K562 (cell line): ENCODE measurements around the gene GFOD1. TPM values are rescaled to one million over a fixed set of nuclear protein-coding genes. Genes with fewer than 3 reads are reported as not detected.

Experiments used
- ATAC-seq: fragments of 200-7000 bp; cut with Tn5 transposase; 3 replicates; pipeline ENCODE4 v1.9.1; 2020; ENCODE audit warnings: moderate library complexity
- BruUV-seq: library from RNA; stranded (reverse); fragments of 400-500 nt; replicated peaks from 2 replicates; lab custom pipeline; 2021; lab: Mats Ljungman, UMichigan
- CTCF ChIA-PET: fragments of 300-600 bp; formaldehyde crosslinking; extraction: SDS; loops from one replicate; lab custom pipeline; 2021; ENCODE audit warnings: low intra/inter-chr PET ratio; lab: Yijun Ruan, JAX
- POLR2A ChIA-PET: fragments of 300-600, 350-650 bp; sonication (Branson Sonifier 250); formaldehyde crosslinking; extraction: SDS; loops from one replicate; lab custom pipeline; 2021; ENCODE audit warnings: antibody characterized with exemption, inconsistent platforms; lab: Yijun Ruan, JAX
- DNase-seq, 4 experiments: peaks; one replicate each; pipeline versions ENCODE4 v3.0.0 to v3.0.0-alpha.2; 2011 to 2018; ENCODE audit warnings: low spot score in 3 of 4, mixed read lengths in 3 of 4; ENCODE audit errors: extremely low read depth in 1 of 4
- FAIRE-seq: peaks from 2 replicates; lab custom pipeline; 2011; peaks lifted over from hg19 to GRCh38; lab: Jason Lieb, UNC
- H2AFZ ChIP-seq: 2 replicates; pipeline ENCODE4 v1.6.0; 2011; ENCODE audit warnings: low read depth, low read length, control low read depth, inconsistent platforms
- H3K27ac ChIP-seq: fragments of 200-600 bp; 3 replicates; pipeline ENCODE4 v1.8.0; 2011; ENCODE audit warnings: low read depth, mild to moderate bottlenecking, control low read depth, inconsistent platforms, low read length, moderate library complexity, mixed read lengths; ENCODE audit errors: extremely low read depth
- H3K27me3 ChIP-seq, 2 experiments: fragments of 300-600 bp in 1 of 2; 2 replicates in 1 of 2; 3 replicates in 1 of 2; pipeline versions ENCODE4 v1.6.0 to v1.8.0; 2011; ENCODE audit warnings: inconsistent platforms in 2 of 2, low read length in 2 of 2, mild to moderate bottlenecking in 1 of 2, mixed read lengths in 1 of 2, moderate library complexity in 1 of 2; ENCODE audit not compliant: control insufficient read depth in 2 of 2, insufficient read depth in 2 of 2
- H3K36me3 ChIP-seq: fragments of 300-600 bp; 3 replicates; pipeline ENCODE4 v1.8.0; 2011; ENCODE audit warnings: mild to moderate bottlenecking, low read length, inconsistent platforms; ENCODE audit not compliant: control insufficient read depth, insufficient read depth
- H3K4me1 ChIP-seq, 2 experiments: fragments of 200-600 bp in 1 of 2; replicated peaks in 1 of 2; 2 replicates in 1 of 2; 3 replicates in 1 of 2; pipeline versions ENCODE4 v1.5.1 to v1.8.0; 2011; ENCODE audit warnings: inconsistent platforms in 2 of 2, low read length in 2 of 2, mild to moderate bottlenecking in 1 of 2, mixed read lengths in 1 of 2, moderate library complexity in 1 of 2; ENCODE audit not compliant: control insufficient read depth in 2 of 2, insufficient read depth in 2 of 2
- H3K4me2 ChIP-seq: 2 replicates; pipeline ENCODE4 v1.6.1; 2011; ENCODE audit warnings: low read length, control low read depth, inconsistent platforms, mixed read lengths; ENCODE audit not compliant: insufficient read depth
- H3K4me3 ChIP-seq: fragments of 200-600 bp; sonication (generic), shearing (Covaris generic); 2 replicates; pipeline ENCODE4 v1.5.1; 2016; ENCODE audit warnings: control low read depth, inconsistent platforms
- H3K79me2 ChIP-seq: fragments of 200-600 bp; 3 replicates; pipeline ENCODE4 v1.8.0; 2011; ENCODE audit warnings: low read length, inconsistent platforms; ENCODE audit not compliant: control insufficient read depth, insufficient read depth
- H3K9ac ChIP-seq, 2 experiments: 2 replicates each; pipeline versions ENCODE4 v1.6.0 to v1.6.1; 2011; ENCODE audit warnings: low read depth in 2 of 2, low read length in 2 of 2, control low read depth in 1 of 2, inconsistent platforms in 1 of 2, mild to moderate bottlenecking in 1 of 2, mixed read lengths in 1 of 2; ENCODE audit not compliant: insufficient read depth in 1 of 2
- H3K9me1 ChIP-seq: one replicate; pipeline ENCODE4 v1.6.0; 2011; ENCODE audit warnings: inconsistent platforms, mild to moderate bottlenecking, low read length, moderate library complexity; ENCODE audit not compliant: control insufficient read depth, insufficient read depth
- H3K9me3 ChIP-seq: replicated peaks from 2 replicates; pipeline ENCODE4 v1.5.1; 2011; ENCODE audit warnings: low read depth, low read length, inconsistent platforms; ENCODE audit not compliant: control insufficient read depth, insufficient read depth
- H4K20me1 ChIP-seq: replicated peaks from 2 replicates; pipeline ENCODE4 v1.6.1; 2011; ENCODE audit warnings: low read length, inconsistent platforms, mixed read lengths; ENCODE audit not compliant: control insufficient read depth, insufficient read depth
- DACH1 ChIP-seq: fragments of 450-650 bp; IDR thresholded peaks from 2 replicates; pipeline ENCODE4 v1.6.1; 2018; ENCODE audit not compliant: partially characterized antibody
- FOXM1 ChIP-seq, 2 experiments: fragments of 450-650 bp in 1 of 2; sonication (generic) in 1 of 2; formaldehyde crosslinking in 1 of 2; IDR thresholded peaks; 2 replicates each; pipeline versions ENCODE4 v1.6.1 to v1.9.0; 2017 to 2022; ENCODE audit warnings: low read depth in 2 of 2, mild to moderate bottlenecking in 2 of 2, missing genetic modification reagents in 1 of 2, moderate library complexity in 1 of 2
- NR2C1 ChIP-seq, 2 experiments: fragments of 450-650 bp; IDR thresholded peaks; 2 replicates each; pipeline ENCODE4 v1.6.1; 2017; ENCODE audit warnings: mild to moderate bottlenecking in 2 of 2, antibody characterized with exemption in 1 of 2, inconsistent platforms in 1 of 2, missing compliant biosample characterization in 1 of 2, missing genetic modification characterization in 1 of 2
- PHF20 ChIP-seq: fragments of 450-650 bp; IDR thresholded peaks from 2 replicates; pipeline ENCODE4 v1.6.1; 2018; ENCODE audit not compliant: partially characterized antibody
- SREBF2 ChIP-seq: sonication (generic); formaldehyde crosslinking; IDR thresholded peaks from 2 replicates; pipeline ENCODE4 v1.4.0; 2020; ENCODE audit warnings: mild to moderate bottlenecking, missing genetic modification reagents
- WGBS: fragments of 100-300 bp; shearing (Covaris generic); methylation state at CpG from one replicate; pipeline ENCODE4 v1.1.6; 2016; ENCODE audit warnings: low coverage, mixed read lengths; ENCODE audit not compliant: insufficient coverage; ENCODE audit errors: missing lambda C conversion rate; 5-methylcytosine and 5-hydroxymethylcytosine counted together
- in situ Hi-C: fragments of 300-500 bp; cut with MboI; formaldehyde crosslinking; loops from 4 replicates; pipeline ENCODE4 v1.15.0; 2018; ENCODE audit warnings: inconsistent platforms, mixed read lengths
- intact Hi-C: fragments of 100-400 bp; cut with micrococcal nuclease; formaldehyde crosslinking; loops from 2 replicates; pipeline ENCODE4 v1.14.2; 2022
- polyA plus RNA-seq, 8 experiments: library from polyadenylated mRNA; depleted of rRNA in 4 of 8; stranded (reverse) in 5 of 8; unstranded in 3 of 8; fragments of >200 nt; fragmentation: Nextera tagmentation in 2 of 8; fragmentation: Illumina TruSeq in 1 of 8; extraction: Ambion mirVana in 2 of 8; extraction: Trizol in 1 of 8; gene quantifications; 2 replicates each; pipeline versions ENCODE4 v1.2.1 to v1.2.3, GENCODE V29; 2011 to 2014; ENCODE audit warnings: inconsistent platforms in 1 of 8, missing spikeins in 1 of 8
- total RNA-seq, 7 experiments: library from RNA; depleted of rRNA in 6 of 7; stranded (reverse); fragments of >200 nt in 6 of 7; fragmentation: Illumina TruSeq in 2 of 7; extraction: Trizol in 2 of 7; gene quantifications; 2 replicates each; pipeline versions ENCODE4 v1.2.1 to v1.2.3, GENCODE V29; 2011 to 2021; ENCODE audit warnings: low replicate concordance in 1 of 7
- TF ChIP-seq, protein P1 (sequence below): sonication (generic); formaldehyde crosslinking; IDR thresholded peaks from 2 replicates; pipeline ENCODE4 v1.8.1; 2022; ENCODE audit warnings: missing genetic modification reagents
- TF ChIP-seq, protein P2 (sequence below): fragments of 250-450 bp; sonication (Bioruptor Pico); IDR thresholded peaks from 2 replicates; pipeline ENCODE4 v1.8.0; 2021; ENCODE audit warnings: moderate library complexity, mild to moderate bottlenecking, inconsistent platforms

GFOD1 gene
- total and polyA plus RNA-seq, 9 of the 15 experiments (the other 6 are each of a cell fraction or from before 2014, with no cell fraction given), result 3.8 to 12.0 (median 8.2) TPM

DNA sequence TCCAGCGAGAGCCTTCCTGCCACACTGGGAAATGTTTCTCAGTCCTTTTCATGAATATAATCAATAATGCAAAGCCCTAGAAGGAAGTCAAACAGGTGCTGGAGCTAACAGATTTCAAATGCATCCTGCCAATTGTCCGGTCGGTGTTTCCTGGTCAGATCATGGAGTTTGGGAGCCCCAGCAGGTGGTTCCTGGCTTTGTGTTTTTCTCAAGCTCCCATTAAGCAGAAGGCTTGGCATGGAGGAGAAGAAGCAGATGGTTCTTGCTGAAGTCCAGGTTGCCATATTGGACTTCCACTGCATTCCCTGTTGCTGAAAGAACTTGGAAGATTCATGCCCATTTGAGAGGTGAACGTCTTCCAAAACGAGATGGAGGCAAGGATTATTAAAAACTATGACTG lies 68.6 kb downstream of the GFOD1 start:
- Histone ChIP-seq H3K27ac (no peak overlapping the region), H4K20me1 (no peaks in the 10 kb centered on the region; the same call in 1 of the 2 replicates), H2AFZ (no peak overlapping the region), H3K4me2 (no peak overlapping the region), H3K9ac (no peak overlapping the region), H3K9me3 (no peaks in the 10 kb centered on the region)
- no peak for ATAC-seq
- in situ Hi-C loops, result no loop called here
- CTCF ChIA-PET, result no interaction called here
- TF ChIP-seq PHF20 (no peak), DACH1 (no peak), FOXM1 (IDR thresholded peaks at IDR 0.05; ENCODE audit: low read depth) (no peak), FOXM1 (CRISPR knock-in tag; IDR thresholded peaks at IDR 0.05; ENCODE audit: low read depth) (no peak), NR2C1 (IDR thresholded peaks at IDR 0.05) (no peak), NR2C1 (tag; IDR thresholded peaks at IDR 0.05) (no peak), SREBF2 (no peak)
- TF ChIP-seq, protein P1, sequence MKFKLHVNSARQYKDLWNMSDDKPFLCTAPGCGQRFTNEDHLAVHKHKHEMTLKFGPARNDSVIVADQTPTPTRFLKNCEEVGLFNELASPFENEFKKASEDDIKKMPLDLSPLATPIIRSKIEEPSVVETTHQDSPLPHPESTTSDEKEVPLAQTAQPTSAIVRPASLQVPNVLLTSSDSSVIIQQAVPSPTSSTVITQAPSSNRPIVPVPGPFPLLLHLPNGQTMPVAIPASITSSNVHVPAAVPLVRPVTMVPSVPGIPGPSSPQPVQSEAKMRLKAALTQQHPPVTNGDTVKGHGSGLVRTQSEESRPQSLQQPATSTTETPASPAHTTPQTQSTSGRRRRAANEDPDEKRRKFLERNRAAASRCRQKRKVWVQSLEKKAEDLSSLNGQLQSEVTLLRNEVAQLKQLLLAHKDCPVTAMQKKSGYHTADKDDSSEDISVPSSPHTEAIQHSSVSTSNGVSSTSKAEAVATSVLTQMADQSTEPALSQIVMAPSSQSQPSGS (CRISPR knock-in tag), result no peak
- TF ChIP-seq, protein P2, sequence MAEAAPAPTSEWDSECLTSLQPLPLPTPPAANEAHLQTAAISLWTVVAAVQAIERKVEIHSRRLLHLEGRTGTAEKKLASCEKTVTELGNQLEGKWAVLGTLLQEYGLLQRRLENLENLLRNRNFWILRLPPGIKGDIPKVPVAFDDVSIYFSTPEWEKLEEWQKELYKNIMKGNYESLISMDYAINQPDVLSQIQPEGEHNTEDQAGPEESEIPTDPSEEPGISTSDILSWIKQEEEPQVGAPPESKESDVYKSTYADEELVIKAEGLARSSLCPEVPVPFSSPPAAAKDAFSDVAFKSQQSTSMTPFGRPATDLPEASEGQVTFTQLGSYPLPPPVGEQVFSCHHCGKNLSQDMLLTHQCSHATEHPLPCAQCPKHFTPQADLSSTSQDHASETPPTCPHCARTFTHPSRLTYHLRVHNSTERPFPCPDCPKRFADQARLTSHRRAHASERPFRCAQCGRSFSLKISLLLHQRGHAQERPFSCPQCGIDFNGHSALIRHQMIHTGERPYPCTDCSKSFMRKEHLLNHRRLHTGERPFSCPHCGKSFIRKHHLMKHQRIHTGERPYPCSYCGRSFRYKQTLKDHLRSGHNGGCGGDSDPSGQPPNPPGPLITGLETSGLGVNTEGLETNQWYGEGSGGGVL (CRISPR knock-in tag), result no peak
- TF ChIP-seq, all 486 proteins: peak for 0
- 37% methylated on average over 5 of the region's 5 CpGs for WGBS
- intact Hi-C loops, result no loop called here
- Histone ChIP-seq H3K79me2 (no peaks in the 10 kb centered on the region), H3K4me3 (no peak overlapping the region), H3K9me1 (no peaks in the 10 kb centered on the region), H3K27me3 (no peaks in the 10 kb centered on the region; a peak in 1 of 5 replicates), H3K36me3 (no peaks in the 10 kb centered on the region), H3K4me1 (no peaks in the 10 kb centered on the region; a peak in 1 of 5 replicates)
- FAIRE-seq (no peak), DNase-seq (no peak)
- POLR2A ChIA-PET, result interaction anchor here (0.6 kb wide), 1 partner anchor 96 kb away, joined by 3 read pairs; no protein-coding TSS in a partner anchor
- no TSS peak for BruUV-seq
